CD4-positive, alpha-beta T cell treated with Interleukin-2 at 100 ng/mL for 4 hours (primary cell): ENCODE results near the gene ACER2.
"Not testable (repeated sequence)": the region's sequence is repeated elsewhere in the genome, so short reads cannot be mapped to it uniquely, and the experiment has no call there.

Source experiments
- DNase-seq: peaks from one replicate; pipeline ENCODE4 v3.0.0-alpha.2; 2020; ENCODE audit warnings: low spot score

ACER2 gene

GRCh38 chr9:19409401-19410194, 789 bp downstream of the ACER2 start:
- peak; percentile 8 for DNase-seq

GRCh38 chr9:19410195-19410503, 1.3 kb downstream of the ACER2 start:
- no peak for DNase-seq

- DNase-seq, result no peak
Observed at GRCh38 chr9:19410594-19410993, 1.8 kb downstream of the ACER2 start.

DNA sequence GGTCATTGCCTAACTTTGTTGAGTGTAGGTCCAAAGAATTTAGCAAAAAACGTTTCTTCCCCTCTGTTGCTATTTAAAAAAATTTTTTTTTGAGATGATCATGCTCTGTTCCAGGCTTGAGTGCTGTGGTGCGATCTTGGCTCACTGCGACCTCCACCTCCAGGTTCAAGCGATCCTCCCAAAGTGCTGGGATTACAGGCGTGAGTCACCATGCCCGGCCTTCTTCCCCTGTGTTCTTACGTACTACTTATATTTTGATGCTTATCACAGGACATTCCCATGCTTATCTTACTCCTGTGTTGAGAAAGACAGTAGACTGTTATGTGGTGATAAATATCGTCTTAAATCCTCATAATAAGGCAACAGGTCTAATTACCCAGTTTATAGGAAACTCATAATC, 2.5 kb downstream of the ACER2 start:
- DNase-seq, result no peak

- DNase-seq, result not testable (repeated sequence)
Observed at GRCh38 chr9:19413456-19413855, 4.6 kb downstream of the ACER2 start.

DNA sequence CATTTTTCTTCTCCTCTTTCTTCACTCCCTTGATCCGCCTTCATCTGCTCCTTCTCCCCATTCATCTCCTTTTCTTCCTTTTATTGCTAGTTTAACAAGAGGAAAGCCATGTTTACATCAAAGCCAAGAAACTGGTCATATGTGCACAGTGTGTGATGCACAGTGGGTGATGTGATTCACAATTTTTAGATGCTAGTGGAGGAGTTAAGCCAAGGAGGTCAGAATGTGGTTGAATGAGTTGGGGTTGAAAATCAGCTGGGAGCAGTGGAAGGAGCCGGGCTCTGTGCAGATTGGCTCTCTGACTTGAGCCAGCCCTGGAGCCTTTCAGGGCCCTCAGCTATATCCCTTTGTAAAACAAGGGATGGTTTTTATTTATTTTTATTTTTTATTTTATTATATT, 7.3 kb downstream of the ACER2 start:
- no peak for DNase-seq

DNA sequence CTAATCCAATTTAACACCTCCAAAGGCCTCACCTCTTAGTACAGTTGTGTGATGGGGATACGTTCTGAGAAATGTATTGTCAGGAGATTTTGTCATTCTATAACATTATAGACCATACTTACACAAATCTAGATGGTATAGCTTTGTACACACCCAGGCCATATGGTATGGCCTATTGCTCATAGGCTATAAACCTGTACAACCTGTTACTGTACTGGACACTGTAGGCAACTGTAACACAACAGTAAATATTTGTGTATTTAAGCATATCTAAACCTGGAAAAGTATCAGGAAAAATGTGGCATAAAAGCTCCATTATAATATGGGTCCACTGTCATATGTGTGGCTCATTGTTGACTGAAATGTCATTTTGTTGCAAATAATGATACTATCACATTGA, 12.1 kb downstream of the ACER2 start:
- no peak for DNase-seq

- no peak for DNase-seq
Observed at GRCh38 chr9:19423163-19423562, 14.4 kb downstream of the ACER2 start.

- DNase-seq, result no peak
Observed at GRCh38 chr9:19424176-19424779, 15.5 kb downstream of the ACER2 start.

- no peak for DNase-seq
Observed at GRCh38 chr9:19429595-19429994, 20.8 kb downstream of the ACER2 start.

DNA sequence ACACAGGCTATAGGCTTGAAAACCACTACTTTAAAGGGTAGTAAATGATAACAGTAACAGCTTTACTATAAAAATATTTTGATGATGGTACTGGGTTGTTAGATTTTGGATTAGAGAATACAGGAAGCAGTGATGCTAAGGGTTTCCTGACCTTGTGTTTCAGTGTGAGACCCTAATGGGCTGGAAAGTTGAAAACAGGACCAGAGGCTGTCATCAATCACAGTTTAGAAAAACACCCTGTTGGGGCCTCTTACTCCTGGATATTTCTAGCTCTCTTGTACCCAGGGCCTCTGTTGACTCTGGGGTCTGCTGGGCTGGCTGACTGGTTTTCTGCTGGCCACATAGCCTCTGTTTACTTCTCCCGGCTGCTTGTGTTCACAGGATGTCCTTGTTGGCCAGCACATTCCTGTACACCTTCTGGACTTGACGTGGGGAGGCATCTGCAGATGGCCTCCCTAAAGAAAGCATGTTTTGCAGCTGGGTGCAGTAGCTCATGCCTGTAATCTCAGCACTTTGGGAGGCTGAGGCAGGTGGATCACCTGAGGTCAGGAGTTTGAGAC, 21.5 kb downstream of the ACER2 start:
- DNase-seq, result no peak

GRCh38 chr9:19431361-19432171, 22.8 kb downstream of the ACER2 start:
- DNase-seq, result no peak

GRCh38 chr9:19432473-19432872, 23.7 kb downstream of the ACER2 start:
- DNase-seq, result no peak

DNA sequence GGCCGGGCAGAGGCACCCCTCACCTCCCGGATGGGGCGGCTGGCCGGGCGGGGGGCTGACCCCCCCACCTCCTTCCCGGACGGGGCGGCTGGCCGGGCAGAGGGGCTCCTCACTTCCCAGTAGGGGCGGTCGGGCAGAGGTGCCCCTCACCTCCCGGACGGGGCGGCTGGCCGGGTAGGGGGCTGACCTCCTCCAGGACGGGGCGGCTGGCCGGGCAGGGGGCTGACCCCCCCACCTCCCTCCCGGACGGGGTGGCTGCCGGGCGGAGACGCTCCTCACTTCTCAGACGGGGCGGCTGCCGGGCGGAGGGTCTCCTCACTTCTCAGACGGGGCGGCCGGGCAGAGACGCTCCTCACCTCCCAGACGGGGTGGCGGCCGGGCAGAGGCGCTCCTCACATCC, 24.9 kb downstream of the ACER2 start:
- DNase-seq, result not testable (repeated sequence)

- DNase-seq, result no peak
Observed at GRCh38 chr9:19440376-19440775, 31.6 kb downstream of the ACER2 start.

GRCh38 chr9:19440823-19441580, 32.2 kb downstream of the ACER2 start:
- DNase-seq, result no peak

- peak; percentile 12 for DNase-seq
Observed at GRCh38 chr9:19441730-19442129, 32.9 kb downstream of the ACER2 start.

DNA sequence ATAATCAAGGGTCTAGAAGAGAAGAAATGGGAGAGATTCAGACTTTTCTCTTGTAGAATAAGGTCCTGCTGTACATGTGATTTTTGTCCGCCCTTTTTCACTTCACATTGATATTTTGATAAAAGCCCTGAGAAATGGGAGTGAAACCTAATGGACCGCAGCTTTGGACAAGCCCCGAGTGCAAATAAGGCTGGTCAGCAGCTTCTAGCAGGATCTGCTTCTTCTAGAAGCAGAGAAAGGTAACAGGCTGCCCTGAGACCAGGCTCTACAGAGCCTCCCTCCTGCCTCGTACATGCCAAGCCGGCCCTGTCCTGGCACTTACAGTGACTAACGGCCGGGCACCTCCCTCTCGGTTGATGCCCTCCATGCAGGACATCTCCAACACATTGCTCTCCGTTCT, 33.4 kb downstream of the ACER2 start:
- no peak for DNase-seq

GRCh38 chr9:19445452-19445851, 36.6 kb downstream of the ACER2 start:
- DNase-seq, result no peak

- no peak for DNase-seq
Observed at GRCh38 chr9:19446361-19446861, 37.6 kb downstream of the ACER2 start.

GRCh38 chr9:19451240-19452087, 42.7 kb downstream of the ACER2 start:
- no peak for DNase-seq
